ENCODE data around the gene TOMM7.

Gene TOMM7

DNA sequence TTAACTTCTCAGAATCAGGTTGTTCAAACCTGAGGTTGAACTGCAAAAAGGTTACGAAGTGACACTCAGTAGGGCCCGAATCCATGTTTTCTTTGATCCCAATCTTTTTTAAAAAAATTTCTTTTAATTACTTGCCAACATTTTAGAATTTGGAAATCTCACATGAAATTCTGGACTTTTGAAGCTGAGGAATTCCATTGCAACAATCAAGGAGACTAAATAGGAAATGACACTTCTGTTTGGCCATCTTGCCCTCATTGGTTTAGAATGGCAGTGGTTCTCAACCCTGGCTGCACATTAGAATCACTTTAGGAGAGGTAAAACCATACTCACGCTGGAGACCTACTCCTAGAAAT lies 471 bp upstream of the TOMM7 start:
- TF ChIP-seq, protein P1, sequence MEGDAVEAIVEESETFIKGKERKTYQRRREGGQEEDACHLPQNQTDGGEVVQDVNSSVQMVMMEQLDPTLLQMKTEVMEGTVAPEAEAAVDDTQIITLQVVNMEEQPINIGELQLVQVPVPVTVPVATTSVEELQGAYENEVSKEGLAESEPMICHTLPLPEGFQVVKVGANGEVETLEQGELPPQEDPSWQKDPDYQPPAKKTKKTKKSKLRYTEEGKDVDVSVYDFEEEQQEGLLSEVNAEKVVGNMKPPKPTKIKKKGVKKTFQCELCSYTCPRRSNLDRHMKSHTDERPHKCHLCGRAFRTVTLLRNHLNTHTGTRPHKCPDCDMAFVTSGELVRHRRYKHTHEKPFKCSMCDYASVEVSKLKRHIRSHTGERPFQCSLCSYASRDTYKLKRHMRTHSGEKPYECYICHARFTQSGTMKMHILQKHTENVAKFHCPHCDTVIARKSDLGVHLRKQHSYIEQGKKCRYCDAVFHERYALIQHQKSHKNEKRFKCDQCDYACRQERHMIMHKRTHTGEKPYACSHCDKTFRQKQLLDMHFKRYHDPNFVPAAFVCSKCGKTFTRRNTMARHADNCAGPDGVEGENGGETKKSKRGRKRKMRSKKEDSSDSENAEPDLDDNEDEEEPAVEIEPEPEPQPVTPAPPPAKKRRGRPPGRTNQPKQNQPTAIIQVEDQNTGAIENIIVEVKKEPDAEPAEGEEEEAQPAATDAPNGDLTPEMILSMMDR (IDR thresholded peaks at IDR 0.05; ENCODE audit: borderline replicate concordance, insufficient read depth, low read depth, low read length) = no peak

DNA sequence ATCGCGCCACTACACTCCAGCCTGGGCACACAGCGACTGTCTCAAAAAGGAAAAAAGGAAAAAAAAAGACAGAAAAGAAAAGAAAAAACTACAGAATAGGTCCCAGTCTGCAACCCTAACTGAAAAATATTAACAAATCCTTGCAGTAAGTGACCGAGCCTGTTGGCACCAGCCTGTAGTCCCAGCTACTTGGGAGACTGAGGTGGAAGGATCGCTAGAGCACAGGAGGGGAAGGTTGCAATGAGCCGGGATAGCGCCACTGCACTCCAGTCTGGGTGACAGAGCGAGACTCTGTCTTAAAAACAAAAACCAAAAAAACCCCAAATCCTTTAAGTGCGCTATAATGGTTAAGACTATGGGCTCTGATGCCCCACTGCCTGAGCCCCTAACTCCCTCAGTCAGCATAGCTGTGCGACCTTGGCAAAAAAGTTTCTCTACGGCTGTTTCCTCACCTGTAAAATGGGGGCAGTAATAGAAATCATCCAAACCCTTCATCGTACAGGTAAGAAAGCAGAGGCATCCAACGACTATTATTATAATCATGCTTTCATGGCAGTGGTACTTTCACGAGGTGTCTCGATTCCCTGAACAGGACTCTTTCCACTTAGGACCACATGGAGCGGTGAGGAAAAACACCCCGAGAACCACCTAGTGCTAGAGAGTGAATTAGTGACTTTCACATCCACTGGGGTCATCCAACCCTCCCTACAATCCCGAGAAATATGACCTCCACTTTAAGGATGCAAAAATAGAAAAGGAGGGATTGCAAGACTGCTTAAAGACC lies 755 bp downstream of the TOMM7 start:
- TF ChIP-seq, protein P1 (IDR thresholded peaks at IDR 0.05; ENCODE audit: borderline replicate concordance, insufficient read depth, low read depth, low read length) = no peak
- H3K4me3 ChIP-seq (ENCODE audit: low read depth, low read length) = peak overlapping the region; percentile 69

More for the DNA sequence above, 471 bp upstream of the TOMM7 start:
- peak overlapping the region; percentile 69 for H3K4me3 ChIP-seq (ENCODE audit: low read depth, low read length)

DNA sequence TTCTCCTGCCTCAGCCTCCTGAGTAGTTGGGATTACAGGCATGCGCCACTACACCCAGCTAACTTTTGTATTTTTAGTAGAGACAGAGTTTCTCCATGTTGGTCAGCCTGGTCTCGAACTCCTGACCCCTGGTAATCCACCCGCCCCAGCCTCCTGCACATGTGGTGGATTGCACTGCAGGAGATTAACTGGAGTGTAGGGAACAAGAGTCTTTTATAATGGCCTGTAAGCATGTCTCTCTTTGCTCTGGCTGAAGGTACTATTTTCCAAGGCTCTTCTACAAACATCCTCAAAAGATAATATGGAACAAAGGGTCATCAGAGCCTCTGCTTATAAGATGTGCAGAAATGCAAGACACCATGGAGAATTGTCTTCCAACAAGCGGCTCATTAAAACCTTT lies 3.2 kb downstream of the TOMM7 start:
- TF ChIP-seq, protein P1 (IDR thresholded peaks at IDR 0.05; ENCODE audit: borderline replicate concordance, insufficient read depth, low read depth, low read length) = no peak
- no peak overlapping the region for H3K4me3 ChIP-seq (ENCODE audit: low read depth, low read length)

DNA sequence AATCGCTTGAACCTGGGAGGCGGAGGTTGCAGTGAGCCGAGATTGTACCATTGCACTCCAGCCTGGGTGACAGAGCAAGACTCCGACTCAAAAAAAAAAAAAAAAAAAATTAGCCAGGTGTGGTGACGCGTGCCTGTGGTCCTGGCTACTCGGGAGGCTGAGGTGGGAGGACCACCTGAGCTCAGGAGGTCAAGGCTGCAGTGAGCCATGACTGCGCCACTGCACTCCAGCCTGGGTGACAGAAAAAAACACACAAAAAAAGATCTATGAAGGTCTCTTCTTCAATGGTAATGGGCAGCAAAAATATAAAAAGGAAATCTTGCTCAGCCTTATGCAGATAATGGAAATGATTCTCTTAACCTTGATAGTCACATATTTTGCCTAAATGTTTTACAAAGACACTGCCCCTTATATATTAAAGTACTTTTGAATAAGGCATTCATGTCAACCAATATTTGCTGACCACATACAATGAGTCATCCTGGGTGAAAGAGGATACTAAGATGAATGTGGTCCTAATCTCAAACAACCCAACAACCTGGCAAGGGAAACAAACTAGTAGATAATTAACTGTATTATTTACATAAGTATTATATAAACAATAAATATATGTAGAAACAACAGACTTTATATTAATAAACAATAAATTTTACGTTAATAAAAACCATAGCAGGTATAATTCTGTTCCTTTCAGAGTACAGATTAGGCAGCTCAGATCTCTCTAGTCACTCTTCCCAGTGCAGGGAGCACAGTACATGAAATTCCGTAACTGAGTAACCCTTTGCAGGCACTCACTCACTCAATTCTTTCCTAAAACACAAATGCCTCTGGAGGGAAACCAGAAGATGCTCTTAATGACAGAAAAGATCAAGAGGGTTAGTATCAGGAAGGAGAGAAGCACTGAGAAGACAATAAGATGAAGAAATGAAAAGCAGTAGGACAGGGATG lies 8.1 kb downstream of the TOMM7 start:
- TF ChIP-seq, protein P1 (IDR thresholded peaks at IDR 0.05; ENCODE audit: borderline replicate concordance, insufficient read depth, low read depth, low read length) = no peak
- H3K4me3 ChIP-seq (ENCODE audit: low read depth, low read length) = no peak overlapping the region

DNA sequence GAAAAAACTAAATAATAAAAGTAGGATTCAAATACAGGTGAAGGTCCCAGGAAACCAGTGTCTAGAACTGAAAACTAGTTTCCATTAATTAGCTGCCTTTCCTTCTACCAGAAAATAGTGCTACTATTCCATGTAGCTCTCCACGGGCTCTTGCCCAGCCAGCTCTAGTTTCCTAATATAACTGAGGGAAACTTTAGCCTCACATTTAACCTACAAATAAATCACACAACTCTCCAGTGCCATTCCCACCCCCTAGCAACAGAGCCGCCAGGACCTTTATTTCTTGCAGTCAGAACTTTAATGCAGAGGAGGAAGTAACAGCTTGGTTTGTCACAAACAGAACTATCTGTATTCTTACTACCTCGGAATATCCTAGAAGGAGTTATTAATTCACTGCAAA lies 10.3 kb downstream of the TOMM7 start:
- H3K4me3 ChIP-seq (ENCODE audit: low read depth, low read length) = no peak overlapping the region
- TF ChIP-seq, protein P1 (IDR thresholded peaks at IDR 0.05; ENCODE audit: borderline replicate concordance, insufficient read depth, low read depth, low read length) = no peak

DNA sequence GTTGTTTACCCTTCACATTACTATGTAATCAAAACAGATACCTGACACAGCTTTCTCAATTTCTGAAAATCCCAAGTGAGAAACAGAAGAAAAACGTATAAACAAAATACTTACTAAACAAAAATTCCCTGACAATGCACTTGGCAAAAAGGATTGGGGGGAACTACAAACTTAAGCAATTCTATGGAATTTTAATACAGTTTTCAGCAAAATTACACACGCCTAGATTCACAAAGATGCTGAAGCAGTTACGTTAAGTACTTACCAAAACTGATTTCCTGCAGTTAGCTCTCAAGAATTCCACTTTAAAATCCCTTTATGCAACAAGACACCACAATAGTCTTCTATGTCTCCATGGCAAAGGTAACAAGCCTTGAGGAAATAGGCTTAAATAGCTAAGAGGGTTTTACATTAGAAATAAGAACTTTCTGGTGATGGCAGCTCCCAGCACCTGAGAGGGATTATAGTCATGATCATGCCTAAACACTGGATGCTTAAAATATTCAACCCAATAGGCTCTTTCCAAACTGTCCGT lies 10.8 kb downstream of the TOMM7 start:
- TF ChIP-seq, protein P1 (IDR thresholded peaks at IDR 0.05; ENCODE audit: borderline replicate concordance, insufficient read depth, low read depth, low read length) = no peak
- no peak overlapping the region for H3K4me3 ChIP-seq (ENCODE audit: low read depth, low read length)
